GM21528 (cell line): Measurements from ENCODE around the gene SPDYE16.
A peak's percentile ranks its signal among the peaks of the same experiment; 100 is the strongest.
"Not testable (repeated sequence)": the region's sequence is repeated elsewhere in the genome, so short reads cannot be mapped to it uniquely, and the experiment has no call there.

Experiments
- ATAC-seq: cut with Tn5 transposase; IDR thresholded peaks from one replicate; pipeline ENCODE4 v1.9.1; 2021; ENCODE audit warnings: mild to moderate bottlenecking, moderate library complexity; ENCODE audit not compliant: unreplicated experiment, low FRiP score

The SPDYE16 gene

DNA sequence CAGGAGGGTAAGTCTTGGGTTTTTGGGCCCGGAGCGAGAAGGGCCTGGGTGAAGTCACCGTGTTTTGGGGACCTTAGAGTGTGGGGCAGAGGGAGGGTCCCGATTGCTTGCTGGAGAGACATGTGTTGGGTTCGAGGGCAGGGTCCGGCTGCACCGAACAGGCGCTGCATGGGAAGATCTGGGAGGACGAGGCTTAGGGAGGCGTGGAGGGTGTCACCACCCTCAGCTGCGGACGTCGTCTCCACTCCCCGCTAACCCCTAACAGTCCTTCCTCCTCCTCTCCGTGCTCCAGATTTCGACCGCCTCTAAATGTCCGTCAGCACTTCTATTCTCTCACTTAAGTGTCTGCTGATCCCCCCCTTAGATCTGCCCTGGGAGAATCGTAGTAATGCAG is 6.8 kb upstream of the SPDYE16 start:
- not testable (repeated sequence) for ATAC-seq

DNA sequence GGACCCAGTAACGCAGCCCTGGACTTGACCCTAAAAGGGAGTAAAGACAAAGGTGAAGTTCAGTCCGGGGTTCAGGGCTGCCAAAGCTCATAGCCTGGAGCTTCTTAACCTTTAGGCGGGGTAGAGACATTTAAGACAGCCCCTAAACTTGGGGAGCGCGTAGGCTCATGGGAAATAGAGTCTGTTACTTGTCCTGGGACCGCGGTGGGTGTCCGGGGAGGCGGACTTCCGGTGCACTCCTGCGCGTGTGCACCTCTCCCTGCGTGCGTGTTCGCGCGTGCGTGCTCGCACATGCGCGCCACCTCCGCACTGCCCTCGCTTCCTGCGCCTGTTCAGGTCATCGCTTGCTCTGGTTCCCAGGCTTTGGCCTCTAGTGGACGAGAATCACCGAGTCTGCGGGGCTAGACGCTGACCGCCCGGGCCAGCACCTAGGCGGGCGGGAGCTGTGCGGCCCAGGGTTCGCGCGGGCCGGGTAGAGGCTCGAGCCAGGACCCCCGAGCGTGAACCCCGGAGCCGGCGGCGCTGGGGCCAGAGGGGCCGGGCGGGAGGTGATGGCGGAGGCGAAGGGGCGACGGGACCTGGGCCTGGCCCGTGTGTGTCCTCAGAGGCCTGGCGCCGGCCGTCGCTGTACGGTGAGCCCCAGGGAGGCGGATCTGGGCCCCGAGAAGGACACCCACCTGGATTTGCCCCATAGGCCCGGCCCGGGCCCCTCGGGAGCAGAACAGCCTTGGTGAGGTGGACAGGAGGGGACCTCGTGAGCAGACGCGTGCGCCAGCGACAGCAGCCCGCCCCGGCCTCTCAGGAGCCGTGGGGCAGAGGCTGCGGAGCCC is 6.1 kb upstream of the SPDYE16 start:
- peak; percentile 99 for ATAC-seq

DNA sequence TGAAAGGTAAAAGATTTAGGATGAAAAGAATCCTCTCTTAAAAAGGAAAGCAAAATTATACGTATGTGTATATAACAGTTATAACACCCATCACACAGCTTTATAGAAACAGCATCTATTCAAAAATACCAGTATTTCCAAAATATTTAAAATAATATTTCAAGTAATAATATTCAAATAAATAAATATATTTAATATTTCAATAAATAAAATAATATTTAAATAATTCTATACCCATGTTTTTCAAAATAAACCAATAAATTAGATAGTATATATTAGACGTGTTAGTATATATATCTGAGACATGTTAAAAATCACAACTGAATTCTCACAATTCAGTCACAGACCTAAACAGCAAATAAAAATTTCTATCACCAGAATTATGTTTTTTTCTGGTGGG is 11.5 kb downstream of the SPDYE16 start:
- ATAC-seq, result not testable (repeated sequence)

DNA sequence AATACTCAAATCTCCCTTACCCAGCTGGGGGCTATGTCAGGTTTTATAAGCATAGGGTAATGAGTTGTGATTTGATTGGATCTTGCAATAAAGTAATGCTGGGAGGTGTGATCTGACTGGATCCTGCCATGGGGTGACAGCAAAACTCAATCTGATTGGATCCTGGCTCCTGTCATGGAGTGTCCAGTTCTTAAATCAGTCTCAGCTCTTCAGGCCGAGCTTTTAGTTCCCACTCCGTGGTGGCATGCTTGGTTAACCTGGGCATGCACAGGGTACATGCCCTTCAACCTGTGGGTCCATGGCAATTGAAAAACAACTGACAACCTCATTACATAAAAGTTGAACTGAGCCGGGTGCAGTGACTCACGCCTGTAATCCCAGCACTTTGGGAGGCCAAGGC is 16.9 kb downstream of the SPDYE16 start:
- ATAC-seq, result not testable (repeated sequence)

DNA sequence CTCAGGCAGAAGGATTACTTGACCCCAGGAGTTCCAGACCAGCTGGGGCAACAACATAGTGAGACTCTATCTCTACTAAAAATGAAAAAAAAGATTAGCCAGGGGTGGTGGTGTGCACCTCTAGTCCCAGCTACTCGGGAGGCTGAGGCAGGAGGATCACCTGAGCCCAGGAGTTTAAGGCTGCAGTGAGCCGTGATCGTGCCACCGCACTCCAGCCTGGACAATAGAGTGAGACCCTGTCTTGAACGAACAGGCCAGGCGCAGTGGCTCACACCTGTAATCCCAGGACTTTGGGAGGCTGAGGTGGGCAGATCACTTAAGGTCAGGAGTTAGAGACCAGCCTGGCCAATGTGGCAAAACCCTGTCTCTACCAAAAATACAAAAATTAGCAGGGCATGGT is 26.2 kb downstream of the SPDYE16 start:
- ATAC-seq, result not testable (repeated sequence)

DNA sequence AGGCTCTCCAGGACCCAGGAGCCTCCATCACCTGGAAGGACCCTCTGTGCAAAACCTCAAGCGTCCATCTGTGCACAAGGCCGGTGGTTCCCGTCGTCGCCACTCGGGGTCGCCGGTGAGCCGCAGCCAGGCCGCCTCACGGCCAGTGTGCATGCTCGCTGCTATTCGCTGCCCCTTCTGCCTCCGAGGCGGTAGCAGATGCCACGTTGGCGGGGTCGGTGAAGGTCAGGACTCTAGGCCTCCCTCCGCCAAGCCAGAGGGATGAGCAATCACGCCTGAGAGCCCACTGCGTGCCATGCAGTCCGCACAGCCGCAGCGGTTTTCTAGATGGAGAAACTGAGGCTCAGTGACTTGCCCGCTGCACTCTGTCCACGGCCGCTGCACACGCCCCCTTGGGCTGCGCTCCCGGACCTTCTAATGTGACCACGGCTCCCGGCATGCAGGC is 27.1 kb downstream of the SPDYE16 start:
- no peak for ATAC-seq

DNA sequence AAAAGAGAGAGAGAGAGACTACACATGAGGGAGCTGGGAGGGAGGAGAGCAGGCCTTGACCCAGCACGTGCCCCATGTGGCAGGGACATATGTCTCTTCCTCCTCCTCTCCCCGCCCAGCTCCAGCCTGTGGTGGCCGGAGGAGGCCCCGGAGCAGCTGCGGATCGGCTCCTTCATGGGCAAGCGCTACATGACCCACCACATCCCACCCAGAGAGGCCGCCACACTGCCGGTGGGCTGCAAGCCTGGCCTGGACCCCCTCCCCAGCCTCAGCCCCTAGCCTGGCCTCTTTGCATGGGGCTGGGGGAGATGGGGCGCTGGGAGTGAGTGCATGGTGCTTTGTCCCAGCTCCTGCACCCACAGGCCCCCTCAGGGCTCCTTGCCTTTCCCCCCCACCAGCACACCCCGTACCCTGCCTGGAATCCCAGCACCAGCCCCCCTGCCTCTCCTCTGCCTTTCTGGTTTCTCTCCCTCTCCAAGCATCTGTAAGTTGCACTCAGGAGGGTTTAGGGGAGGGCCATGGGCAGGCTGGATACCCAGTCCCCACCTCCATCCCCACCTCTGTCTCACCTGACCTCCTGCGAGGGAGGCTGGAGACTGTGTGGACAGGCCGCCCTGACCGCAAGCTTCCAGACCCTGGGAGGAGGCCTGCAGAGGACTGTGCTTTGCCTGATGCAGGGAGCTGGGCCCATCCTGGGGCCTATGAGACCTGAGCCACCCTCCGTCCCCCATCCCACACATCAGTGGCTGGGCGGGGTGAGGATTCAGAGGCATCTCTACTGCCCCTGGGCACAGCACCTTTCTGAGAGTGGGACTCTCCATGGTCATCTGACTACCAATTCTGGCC is 27.9 kb downstream of the SPDYE16 start:
- no peak for ATAC-seq

DNA sequence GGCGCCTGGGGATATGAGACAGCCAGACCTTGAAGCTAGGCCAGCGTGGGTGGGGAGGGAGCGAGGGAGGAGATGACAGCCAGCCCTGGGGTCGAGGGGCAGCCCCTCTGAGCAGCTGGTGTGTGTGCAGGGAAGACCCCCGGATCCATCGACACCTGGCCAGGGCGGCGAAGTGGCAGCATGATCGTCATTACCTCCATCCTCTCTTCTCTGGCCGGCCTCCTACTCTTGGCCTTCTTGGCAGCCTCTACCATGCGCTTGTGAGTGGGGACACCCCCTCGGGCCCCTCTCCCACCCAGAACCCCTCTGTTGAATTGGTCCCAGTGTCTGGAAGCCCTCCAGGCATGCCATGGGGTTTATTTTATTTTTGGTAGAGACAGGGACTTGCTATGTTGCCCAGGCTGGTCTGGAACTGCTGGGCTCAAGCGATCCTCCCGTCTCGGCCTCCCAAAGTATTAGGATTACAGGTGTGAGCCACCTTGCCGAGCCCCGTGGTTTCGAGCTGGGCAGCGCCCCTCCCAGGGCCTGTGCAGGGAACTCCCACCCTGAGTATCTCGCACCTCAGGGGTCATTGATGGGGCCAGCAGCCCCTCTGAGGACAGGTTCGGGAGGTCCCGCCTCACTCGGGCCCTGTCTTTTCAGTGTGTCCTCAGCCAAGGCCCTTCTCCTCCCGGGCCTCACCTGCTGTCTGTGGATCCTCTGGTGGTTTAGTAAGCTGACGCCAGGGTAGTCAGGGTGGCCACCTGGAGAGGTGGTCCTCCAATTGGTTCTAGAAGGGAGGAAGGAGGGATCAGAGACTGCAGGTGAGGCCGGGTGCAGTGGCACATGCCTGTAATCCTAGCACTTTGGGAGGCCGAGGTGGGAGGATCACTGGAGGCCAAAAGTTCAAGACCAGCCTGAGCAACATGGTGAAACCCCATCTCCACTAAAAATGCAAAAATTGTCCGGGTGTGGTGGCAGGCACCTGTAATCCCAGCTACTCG is 29.0 kb downstream of the SPDYE16 start:
- no peak for ATAC-seq

DNA sequence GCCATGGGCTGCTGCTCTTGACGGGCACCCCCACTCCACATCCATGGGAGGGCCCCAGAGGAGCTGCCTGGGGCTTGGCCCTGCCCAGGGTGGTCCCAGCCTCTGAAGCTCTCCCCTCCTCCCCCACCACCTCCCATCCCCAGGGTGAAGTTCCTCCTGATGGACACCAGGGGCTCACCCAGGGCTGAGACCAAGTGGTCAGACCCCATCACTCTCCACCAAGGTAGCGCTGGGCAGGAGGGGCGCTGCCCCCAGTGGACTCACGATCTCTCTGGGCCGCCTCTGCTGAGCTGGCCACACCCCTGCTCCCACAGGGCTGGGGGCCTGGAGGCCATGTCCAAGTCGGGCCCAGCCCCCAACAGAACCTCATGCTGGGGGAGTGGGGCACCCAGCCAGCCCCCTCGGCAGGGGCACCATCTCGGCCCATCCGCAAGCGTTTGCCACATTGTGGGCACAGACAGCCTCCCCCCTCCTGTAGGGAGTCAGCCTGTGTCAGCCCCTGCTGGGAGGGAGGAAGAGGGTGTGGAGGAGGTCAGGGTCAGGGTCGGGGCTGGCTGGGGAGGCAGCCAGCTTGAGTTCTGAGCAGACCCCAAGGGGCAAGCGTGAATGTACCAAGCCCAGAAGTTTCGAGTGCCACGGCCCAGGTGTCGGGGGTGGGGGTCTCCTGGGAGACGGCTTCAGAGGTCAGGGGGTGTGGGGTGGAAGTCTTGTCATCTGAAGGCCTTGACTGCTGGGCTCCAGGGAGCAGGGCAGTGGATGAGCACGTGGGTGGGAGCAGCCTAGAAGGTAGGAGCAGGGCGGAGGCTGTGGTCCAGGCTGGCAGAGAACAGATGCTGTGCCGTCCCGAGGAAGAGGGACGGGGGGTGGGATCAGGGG is 29.9 kb downstream of the SPDYE16 start:
- no peak for ATAC-seq

DNA sequence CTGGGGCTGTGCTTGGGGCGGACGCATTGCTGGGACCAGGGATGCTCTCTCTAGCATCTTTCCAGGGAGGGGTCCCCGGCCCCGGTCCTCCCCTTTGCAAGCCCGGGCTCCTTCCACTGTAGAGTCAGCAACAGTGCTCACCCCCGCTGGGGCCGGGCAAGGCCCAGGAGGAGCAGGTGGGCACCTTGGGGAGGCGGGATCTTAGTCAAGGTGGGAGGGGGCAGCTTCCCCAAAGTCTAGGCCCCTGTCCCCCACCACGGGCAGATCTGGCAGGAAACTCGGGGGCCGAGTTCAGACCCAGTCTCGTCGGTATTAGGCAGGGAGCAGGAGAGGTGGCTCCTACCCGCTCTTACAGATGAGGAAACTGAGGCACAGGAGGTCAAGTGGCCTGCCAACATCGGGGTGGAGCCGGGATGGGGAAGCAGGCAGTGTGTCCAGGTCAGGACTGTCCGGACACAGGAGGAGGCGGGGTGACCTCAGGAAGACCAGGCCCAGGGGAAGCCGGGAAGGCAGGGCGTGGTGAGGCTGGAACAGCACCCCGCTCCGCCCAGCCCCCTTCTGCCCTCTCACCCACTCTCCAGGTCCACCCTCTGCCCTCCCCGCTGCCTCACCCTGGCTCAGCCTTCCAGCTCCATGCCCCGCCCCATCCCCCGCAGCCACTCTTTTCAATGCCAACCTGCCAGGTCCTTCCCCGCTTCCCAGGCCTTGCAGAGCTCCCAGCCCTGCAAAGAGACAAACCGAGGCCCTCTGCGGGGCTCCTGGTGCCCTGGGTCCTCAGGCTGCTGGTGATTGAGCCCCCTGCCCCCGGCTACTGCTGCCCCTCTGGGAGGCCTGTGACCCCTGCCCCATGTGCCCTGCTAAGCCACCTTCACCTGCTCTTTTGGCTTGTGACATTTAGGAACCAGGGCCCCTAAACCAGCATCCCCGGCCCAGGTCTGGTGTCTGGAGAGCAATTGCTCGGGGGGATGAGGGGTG is 30.9 kb downstream of the SPDYE16 start:
- not testable (repeated sequence) for ATAC-seq

DNA sequence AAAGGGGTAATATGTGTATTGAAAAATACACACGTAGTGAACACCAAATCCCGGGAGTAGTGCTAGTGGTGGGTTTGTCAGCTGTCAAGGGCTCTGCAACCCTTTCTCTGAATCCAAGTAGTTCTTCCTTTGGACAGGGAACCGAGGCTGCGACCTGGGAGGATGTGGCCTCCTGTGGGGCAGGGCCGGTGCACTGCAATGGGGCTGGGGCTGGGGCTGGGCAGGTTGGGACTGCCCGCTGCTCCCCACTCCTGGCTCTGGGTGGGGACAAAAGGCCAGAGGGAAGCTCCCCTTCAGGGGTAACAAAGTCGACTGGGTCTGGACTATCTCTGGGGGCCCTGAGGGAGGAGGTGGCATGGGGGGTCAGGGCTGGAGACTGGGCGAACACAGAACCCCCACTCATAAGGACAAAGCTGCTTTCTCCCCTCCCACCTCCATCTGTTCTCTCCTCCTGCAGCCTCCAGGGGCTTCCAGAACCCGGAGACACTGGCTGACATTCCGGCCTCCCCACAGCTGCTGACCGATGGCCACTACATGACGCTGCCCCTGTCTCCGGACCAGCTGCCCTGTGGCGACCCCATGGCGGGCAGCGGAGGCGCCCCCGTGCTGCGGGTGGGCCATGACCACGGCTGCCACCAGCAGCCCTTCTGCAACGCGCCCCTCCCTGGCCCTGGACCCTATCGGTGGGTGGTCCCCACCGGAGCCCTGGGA is 31.7 kb downstream of the SPDYE16 start:
- ATAC-seq, result not testable (repeated sequence)

DNA sequence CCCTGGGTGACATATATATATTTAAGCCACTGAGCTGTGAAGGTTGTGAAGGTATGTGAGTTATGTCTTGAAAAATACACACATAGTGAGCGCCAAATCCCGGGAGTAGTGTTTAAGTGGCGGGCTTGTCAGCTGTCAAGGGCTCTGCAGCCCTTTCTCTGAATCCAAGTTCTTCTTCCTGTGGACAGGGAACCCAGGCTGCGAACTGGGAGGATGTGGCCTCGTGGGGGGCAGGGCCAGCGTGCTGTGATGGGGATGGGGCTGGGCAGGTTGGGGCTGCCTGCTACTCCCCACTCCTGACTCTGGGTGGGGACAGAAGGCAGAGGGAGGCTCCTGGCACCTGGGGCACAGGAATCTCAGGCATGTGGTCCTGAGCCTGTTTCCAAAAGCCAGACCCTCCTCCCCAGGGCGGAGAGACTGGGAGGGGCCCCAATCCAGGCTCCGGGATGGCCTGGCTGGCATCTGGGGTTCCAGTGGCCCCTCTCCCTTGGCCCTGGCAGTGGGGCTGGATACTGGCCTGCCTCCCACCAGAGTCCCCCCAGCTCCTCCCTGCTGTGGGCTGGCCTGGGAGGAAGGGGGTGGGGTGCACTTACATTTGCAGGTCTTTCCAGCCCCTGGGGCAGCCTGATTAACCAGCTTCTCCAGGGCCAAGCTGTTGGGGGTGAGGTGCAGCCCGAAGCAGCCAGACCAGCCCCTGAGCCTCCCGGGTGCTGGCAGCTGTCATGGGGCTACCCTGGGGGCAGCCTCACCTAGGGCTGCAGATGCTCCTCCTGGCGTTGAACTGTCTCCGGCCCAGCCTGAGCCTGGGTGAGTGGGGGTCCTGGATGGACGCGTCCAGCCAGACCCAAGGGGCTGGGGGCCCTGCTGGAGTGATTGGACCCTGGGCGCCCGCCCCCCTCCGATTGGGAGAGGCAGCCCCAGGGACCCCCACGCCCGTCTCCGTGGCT is 32.9 kb downstream of the SPDYE16 start, which contains the start of gene UPK3B:
UPK3B (plus strand) TSS at position 622 of the 947 bp plus-strand sequence; CDS start at position 723, 101 bp downstream.
- ATAC-seq, result no peak

DNA sequence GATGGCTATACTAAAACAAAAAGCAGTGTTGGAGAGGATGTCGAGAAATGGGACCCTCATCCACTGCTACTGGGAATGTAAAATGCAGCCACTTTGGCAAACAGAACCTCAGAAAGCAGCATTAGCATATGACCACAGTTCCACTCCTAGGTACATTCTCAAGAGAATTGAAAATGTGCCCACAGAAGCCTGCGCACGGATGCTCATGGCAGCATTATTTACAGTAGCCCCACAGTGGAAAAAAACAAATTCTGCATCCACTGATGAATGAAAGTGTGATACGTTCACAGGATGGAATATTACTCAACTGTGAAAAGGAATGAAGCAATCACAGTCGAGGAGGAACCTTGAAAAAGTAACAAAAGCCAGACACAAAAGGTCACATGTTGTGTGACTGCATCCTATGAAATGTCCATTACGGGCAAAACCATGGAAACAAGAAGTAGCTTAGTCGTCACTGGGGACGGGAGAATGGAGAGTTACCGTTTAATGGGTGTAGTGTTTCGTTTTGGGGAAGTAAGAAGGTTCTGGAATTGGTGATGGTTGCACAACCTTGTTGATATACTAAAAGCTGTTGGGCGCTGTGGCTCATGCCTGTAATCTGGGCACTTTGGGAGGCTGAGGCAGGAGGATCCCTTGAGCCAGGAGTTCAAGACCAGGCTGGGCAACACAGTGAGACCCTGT is 35.2 kb downstream of the SPDYE16 start:
- ATAC-seq, result no peak

DNA sequence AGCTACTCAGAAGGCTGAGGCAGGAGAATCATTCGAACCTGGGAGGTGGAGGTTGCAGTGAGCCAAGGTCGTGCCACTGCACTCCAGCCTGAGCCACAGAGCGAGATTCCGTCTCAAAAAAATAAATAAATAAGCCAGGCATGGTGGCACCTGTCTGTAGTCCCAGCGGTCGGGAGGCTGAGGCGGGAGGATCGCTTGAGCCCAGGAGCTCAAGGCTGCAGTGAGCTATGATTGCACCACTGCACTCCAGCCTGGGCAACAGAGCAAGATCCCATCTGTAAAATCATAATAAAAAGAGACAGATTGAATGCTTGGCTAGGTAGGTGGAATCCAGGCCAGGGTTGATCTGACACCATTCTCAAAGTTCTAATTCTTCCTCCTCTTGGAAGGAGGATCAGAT is 36.5 kb downstream of the SPDYE16 start:
- ATAC-seq, result not testable (repeated sequence)

DNA sequence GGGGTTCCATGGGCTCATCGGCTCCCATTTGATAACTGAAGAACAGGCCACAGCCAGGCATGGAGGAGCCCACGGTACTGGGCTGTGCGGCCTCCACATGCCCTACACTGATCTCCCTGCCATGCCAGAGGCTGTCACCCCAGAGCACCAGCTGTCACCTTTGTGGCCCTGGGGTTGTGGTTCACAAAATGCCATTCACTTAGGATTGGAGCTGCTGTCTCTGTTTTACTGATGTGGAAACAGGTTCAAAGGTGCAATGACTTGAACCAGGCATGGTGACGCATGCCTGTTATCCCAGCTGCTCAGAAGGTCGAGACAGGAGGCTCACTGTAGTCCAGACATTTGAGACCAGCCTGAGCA is 37.0 kb downstream of the SPDYE16 start:
- ATAC-seq, result no peak
